Measurements from ENCODE around the gene ATP8B3.

- TF ChIP-seq CTCF (IDR thresholded peaks at IDR 0.05) (no peak), POLR2A (IDR thresholded peaks at IDR 0.05) (no peak)
Measured at GRCh38 chr19:1796395-1797142, 15.5 kb downstream of the ATP8B3 start.
